HG03097 (cell line): ENCODE data around the gene AMBRA1.

Experiments
- ATAC-seq: cut with Tn5 transposase; IDR thresholded peaks from one replicate; pipeline ENCODE4 v1.9.1; 2021; ENCODE audit not compliant: unreplicated experiment, low FRiP score

AMBRA1 gene

DNA sequence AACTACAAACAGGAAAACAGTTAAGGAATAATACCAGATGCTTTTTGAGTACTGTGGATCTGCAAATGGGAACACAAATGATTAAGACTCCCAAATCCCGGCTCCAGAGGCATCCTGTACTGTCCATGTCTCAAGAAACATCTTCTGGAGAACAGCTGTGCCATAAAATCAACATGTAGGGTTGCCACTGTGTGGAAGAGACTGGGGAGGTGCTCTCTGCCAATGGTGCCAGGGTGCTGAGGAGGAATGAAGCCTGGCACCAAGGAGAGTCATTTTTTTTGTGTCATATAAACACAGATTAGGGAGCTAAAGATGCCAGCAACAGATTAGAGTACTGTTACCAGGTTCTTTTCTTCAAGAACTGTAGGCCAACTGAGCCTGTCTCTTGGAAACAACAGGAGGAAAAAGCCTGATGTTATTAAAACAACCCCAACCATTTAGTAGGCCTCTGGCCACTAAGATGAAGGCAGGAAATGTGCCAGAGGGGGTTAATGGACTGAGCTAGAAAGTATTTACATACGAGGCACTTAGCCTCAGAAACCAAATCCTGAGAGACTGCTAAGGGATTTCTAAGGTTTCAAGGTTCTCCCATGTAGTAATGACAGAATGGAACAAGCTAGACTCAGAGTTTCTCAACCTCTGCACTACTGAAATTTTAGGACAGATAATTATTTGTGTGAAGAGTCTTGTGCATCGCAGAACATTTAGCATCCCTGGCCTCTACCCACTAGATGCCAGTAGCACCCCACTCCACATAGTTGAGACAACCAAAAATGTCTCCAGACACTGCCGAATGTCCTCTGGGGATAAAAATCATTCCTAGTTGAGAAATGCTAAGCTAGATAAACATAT is 147.7 kb downstream of the AMBRA1 start:
- no peak for ATAC-seq

DNA sequence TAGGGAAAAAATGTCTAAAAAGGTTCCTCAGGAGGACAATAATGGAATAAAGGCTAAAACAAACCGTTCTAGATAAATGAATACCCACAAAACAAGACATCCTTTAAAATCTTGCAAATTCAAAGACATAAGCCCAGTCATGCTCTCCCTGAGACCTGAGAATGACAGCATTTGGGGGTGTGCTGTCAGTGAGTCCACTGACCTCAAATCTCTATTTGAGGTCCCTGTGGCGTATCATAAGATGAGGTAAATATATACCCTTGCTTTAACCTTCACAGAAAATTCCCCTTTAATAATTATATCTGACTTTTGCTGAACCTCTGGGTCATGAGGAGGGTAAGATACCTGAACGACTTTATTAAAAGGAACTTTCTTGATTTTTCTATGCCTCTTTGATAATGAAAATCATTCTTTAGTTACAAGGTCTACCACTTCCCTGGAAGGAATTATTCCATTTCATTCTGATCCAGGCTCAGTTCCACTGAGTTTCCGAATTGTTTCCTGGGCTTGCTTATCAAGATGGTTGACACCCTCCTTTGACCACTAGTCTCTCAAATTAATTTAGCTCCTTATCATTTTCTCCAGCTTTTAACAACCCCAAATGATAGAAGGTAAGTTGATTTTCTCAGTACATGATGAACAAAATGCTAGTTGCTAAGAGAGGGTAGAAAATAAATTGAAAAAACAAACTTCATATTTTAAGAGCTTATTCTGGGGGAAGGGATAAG is 148.5 kb downstream of the AMBRA1 start:
- no peak for ATAC-seq

DNA sequence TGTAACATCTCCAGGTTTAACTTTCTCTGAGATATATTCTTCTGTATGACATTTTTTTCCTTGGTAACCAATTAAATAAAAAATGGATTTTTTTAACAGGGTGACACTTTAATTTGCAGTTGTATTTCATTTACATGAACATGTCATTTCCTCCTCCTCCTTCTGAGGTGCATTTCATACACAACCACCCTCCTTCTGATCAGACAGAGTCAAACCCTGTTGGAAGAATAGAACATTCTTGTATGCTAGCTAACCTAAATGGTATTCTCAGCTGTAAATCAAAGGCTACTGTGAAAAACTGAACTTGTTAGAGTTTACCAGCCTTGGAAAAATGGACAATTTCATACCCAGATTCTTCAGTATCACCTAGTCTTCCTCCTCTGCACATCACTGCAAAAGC is 149.5 kb downstream of the AMBRA1 start:
- no peak for ATAC-seq

DNA sequence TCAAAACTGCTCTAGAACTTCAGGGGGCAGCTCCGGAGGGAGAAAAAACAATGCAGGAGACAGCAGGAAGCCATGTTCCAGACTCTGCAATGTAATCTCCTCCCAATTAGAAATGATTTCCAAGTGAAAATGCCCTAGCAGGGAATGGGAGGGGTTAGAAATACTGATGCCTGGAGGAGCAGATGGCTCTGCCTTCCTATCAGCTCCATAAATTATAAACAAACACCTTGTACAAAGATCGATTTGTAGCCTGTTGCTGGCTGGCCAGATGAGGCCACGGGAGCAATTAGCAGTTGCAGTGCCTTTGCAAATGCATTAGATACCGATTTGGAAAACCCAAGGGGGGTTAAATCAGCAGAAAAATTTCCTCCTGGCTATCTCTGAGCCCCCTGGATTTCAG is 155.6 kb downstream of the AMBRA1 start:
- ATAC-seq, result no peak

GRCh38 chr11:46437122-46437689 is 156.6 kb downstream of the AMBRA1 start:
- no peak for ATAC-seq

DNA sequence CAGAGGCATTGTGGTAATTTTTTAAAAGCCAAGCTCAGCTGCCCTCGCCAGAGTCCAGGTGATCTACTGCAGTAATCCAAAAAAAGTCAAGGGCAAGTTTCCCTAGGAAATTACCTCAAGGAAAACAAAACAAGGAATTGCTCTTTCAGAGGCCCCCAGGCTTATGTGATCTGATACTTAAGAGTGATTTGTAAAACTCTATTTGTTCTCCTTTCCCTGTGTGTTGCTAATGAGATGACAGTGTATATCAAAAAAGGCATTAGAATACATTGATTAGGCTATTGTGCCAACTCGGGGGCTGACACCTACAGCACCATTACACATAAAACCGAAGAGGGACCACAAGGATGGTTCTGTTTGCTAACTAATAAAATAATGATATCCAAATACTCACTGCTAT is 157.7 kb downstream of the AMBRA1 start:
- no peak for ATAC-seq

DNA sequence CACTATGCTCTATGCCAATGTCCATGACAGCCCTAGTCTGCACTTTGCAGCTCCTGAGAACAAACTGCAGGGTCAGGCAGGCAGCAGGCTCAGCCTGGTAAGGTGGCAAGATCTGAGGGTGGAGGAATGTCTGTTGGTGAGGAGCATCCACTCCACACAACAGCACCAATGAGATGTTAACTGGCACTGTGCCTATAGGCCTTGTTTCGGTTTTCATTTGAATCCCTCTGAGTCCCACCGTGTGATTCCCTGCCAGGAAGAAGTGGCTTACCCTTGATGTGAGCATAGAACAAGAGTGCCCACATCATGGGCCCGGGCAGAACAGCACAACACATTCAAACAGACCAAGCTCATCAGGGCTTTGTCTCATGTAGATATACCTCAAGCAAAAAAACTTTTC is 158.1 kb downstream of the AMBRA1 start:
- no peak for ATAC-seq

GRCh38 chr11:46431211-46431610 is 162.6 kb downstream of the AMBRA1 start:
- ATAC-seq, result no peak

GRCh38 chr11:46429717-46430116 is 164.1 kb downstream of the AMBRA1 start:
- no peak for ATAC-seq

DNA sequence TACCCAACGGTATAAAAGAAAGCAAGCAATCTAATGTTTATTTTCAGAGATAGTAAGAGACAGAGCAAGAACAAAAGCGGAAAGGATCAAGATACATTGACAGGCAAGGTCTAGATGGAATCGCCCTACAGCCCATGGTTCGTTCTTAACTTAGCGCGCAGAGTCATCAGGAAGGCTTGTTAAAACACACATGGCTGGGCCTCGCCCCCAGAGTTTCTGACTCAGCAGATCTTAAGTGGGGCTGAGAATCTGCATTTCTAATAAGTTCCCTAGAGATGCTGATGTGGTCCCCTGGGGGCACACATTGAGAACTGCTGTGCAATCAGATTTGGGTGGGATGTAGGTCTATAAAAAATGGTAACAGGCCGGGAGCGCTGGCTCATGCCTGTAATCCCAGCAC is 166.5 kb downstream of the AMBRA1 start:
- ATAC-seq, result no peak

GRCh38 chr11:46426233-46426991 is 167.4 kb downstream of the AMBRA1 start:
- no peak for ATAC-seq

DNA sequence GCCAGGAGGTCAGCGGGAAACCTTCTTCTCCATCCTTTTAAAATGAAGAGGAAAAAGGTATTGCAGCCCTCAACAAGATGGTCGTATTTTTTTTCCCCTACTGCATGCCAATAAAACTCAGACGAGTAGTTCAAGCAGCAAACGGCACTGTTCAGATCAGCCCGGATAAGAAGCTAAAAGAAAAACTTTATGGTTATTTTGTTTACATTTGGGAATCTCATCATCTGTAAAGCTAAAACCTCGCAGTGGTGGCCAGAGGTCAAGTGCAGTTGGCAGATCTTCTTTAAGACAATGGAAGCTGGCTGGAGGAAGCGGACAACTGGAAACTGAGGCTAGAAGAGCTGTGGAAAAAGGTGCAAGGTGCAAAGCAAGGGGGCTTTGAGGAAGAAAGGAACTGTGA is 171.2 kb downstream of the AMBRA1 start:
- no peak for ATAC-seq

- no peak for ATAC-seq
Observed at GRCh38 chr11:46421257-46421880, 172.5 kb downstream of the AMBRA1 start.

DNA sequence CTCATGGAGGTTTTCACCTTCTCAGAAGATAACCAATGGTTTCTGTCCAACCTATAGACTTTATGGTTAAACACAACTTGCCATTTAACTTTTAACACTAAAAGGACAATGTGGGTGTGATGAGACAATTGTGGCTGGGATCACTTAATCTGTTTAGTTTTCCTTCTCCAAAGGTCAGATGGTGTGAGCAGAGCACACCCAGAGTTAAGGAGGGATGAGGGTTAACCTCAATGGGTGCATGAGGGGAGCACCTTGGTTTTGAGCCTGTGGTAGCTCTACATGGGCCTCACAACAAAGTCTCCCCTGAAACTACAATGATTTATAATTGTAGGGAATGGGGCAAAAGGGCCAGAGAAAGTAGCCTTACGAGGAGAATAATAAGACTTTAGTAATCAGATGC is 173.3 kb downstream of the AMBRA1 start:
- ATAC-seq, result no peak

- ATAC-seq, result no peak
Observed at GRCh38 chr11:46418751-46419150, 175.1 kb downstream of the AMBRA1 start.

- ATAC-seq, result no peak
Observed at GRCh38 chr11:46417711-46418110, 176.1 kb downstream of the AMBRA1 start.

DNA sequence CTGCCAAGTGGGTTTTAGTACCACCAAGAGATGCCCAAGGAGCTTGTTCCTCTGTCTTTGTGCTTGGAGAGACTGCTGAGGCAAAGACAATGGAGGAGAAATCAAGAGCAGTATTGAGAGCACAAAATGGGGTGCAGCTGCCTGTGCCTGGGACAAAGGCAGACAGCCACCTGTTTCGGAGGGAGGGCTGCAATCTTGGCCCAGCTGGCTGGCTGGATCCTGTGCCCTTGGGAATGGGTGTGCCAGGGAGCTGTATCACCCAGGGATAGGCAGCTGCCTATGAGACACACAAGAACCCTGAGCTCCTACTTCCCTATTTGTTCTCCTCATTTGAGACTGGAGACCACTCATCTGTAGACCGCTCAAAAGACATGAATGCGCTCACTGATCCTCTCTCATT is 178.9 kb downstream of the AMBRA1 start:
- no peak for ATAC-seq

DNA sequence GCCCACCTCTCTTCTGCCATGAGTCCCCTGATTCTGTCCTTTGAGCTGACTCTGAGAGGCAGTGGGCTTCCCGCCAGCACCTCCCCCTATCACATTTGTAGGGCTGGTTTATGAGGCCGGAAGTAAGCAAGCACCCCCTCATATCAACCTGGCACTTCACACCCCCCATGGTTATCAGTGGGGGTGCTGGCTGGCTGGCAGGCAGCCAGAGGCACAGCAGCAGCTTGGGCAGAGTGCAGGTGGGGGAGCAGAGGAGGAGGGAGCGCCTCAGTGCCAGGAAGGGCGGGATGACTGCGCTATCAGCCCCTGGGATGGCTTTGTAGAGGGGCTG is 179.4 kb downstream of the AMBRA1 start:
- no peak for ATAC-seq

GRCh38 chr11:46413760-46414465 is 179.9 kb downstream of the AMBRA1 start:
- ATAC-seq, result no peak

DNA sequence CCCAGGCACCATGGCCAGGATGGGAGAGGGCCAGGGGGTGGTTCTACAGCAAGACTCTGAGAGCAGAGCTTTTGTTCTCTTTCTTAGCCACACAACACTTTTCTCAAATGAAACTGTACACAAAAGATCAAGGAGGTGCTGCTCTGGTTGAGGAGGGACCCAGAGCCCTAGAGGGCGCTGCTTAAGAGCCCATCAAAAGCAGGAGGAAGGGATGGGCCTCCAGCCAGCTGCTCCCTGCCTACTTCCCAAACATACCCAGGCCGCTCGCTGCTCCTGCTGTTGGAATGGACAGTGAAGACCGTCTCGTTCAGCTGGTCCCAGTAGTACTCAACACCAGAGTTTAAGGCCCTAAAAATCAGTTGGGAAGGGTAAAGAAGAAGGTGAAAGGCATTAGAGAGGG is 183.8 kb downstream of the AMBRA1 start:
- ATAC-seq, result no peak
